ENCODE data around the gene DYRK2. TPM values are rescaled to one million over a fixed set of nuclear protein-coding genes. Genes with fewer than 3 reads are reported as not detected.

The DYRK2 gene
- total and polyA plus RNA-seq, 7 donors, result 17.6 to 32.8 (median 26.0) TPM

DNA sequence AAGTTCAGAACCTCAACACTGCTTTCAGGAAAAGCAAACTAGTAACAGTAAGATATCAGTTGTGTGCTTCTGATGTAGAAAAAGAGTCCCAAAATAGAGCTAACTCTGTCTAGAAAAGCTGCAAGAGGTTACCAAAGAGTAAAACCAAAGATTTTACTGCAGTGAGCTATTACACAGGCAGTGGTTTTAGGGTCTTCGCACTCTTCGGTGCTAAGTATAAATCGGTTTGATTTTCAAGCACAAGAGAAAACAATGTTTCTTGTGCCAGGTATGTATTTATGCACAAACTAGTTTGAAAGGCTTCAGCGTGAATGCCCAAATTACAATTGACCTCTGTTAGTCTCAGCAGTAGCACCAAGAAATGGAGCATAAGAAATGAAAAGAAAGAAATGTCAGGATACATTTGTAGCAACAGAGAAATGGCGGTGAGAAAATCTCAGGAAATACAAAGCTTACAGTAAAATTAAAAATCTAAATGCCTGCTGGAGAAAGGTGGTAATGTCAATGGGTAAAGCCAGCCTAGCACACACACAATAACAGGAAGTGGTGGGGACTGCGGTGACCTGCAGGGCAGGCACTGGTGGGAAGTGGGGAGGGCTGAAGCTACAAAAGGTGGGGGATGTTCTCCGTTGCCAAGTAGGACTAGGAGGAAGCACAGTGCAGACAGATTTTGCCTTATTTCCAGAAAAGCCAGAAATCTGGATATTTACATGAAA is 18.0 kb upstream of the DYRK2 start:
- Histone ChIP-seq H3K9me3 (no peaks in the 10 kb centered on the region), H3K27ac (no peak overlapping the region), H3K36me3 (no peaks in the 10 kb centered on the region), H3K4me1 (no peaks in the 10 kb centered on the region), H3K27me3 (no peaks in the 10 kb centered on the region), H3K4me3 (no peak overlapping the region)
- no peak for DNase-seq
- 41 to 68% methylated on average over 7 of the region's 7 CpGs for WGBS, 2 donors
- TF ChIP-seq POLR2AphosphoS5 (IDR thresholded peaks at IDR 0.05) (no peak), POLR2A (IDR thresholded peaks at IDR 0.05) (no peak), EP300 (IDR thresholded peaks at IDR 0.05) (no peak)
- TF ChIP-seq, protein P1, sequence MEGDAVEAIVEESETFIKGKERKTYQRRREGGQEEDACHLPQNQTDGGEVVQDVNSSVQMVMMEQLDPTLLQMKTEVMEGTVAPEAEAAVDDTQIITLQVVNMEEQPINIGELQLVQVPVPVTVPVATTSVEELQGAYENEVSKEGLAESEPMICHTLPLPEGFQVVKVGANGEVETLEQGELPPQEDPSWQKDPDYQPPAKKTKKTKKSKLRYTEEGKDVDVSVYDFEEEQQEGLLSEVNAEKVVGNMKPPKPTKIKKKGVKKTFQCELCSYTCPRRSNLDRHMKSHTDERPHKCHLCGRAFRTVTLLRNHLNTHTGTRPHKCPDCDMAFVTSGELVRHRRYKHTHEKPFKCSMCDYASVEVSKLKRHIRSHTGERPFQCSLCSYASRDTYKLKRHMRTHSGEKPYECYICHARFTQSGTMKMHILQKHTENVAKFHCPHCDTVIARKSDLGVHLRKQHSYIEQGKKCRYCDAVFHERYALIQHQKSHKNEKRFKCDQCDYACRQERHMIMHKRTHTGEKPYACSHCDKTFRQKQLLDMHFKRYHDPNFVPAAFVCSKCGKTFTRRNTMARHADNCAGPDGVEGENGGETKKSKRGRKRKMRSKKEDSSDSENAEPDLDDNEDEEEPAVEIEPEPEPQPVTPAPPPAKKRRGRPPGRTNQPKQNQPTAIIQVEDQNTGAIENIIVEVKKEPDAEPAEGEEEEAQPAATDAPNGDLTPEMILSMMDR (IDR thresholded peaks at IDR 0.05), result no peak
- intact Hi-C loops (cut with DNase I), result no loop called here

DNA sequence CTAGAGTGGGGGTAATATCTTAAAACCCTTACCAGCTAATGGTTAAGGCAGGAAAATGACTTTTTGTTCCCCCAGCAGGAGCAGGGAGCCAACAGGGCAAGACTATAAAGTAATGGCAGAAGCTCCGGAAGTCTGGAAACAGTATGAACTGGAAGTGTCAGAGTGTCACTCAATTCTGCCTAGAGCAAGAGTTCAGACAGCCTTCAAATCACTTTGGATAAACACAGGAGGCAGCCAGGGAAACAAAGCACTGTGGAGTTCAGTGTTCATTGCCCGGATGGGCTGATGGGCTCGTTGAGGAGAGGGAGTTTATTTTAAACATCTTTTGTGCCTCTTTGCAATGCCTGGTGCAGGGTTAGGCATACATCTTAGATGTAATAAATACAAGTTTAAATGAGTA is 16.5 kb upstream of the DYRK2 start:
- H3K27ac ChIP-seq, result no peak overlapping the region
- H3K36me3 ChIP-seq, result no peaks in the 10 kb centered on the region
- no peak for DNase-seq
- TF ChIP-seq POLR2A (IDR thresholded peaks at IDR 0.05) (no peak), EP300 (IDR thresholded peaks at IDR 0.05) (no peak), POLR2AphosphoS5 (IDR thresholded peaks at IDR 0.05) (no peak)
- TF ChIP-seq, protein P1 (IDR thresholded peaks at IDR 0.05), result no peak
- WGBS, 2 donors, result 74 to 79% methylated on average over 3 of the region's 3 CpGs
- H3K4me3 ChIP-seq, result no peak overlapping the region
- no peaks in the 10 kb centered on the region for H3K4me1 ChIP-seq
- H3K9me3 ChIP-seq, result no peaks in the 10 kb centered on the region
- intact Hi-C loops (cut with DNase I), result no loop called here
- H3K27me3 ChIP-seq, result no peaks in the 10 kb centered on the region

DNA sequence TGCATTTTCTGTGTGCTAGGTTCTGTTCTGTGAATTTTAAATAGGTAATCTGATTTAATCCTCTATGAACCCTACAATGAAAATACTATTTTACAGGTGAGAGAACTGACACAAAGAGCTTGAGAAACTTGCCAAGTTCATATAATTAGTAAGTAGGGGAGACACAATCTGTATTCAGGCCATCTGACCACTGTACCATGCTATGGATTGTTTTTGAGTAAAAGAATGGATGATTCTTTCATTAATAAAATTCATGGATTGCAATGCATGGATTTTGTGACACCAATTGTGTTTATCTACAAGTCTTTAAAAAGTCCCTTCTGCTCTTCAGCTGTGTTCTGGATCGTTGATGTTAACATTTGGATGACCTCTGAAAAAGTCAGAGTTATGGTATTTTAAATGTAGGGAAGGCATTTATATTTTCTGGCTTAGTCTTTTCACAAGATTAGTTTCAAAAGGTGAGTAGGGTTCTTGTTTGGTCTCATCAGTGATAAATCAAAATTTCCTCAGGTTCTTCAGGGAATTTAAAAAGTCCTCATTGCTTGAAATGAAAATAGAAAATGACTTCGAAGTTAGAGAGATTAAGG is 15.4 kb upstream of the DYRK2 start:
- Histone ChIP-seq H3K27me3 (no peaks in the 10 kb centered on the region), H3K36me3 (no peaks in the 10 kb centered on the region), H3K9me3 (no peaks in the 10 kb centered on the region), H3K4me1 (no peaks in the 10 kb centered on the region), H3K27ac (no peak overlapping the region), H3K4me3 (no peak overlapping the region)
- TF ChIP-seq EP300 (IDR thresholded peaks at IDR 0.05) (no peak), POLR2AphosphoS5 (IDR thresholded peaks at IDR 0.05) (no peak), POLR2A (IDR thresholded peaks at IDR 0.05) (no peak)
- TF ChIP-seq, protein P1 (IDR thresholded peaks at IDR 0.05), result no peak
- intact Hi-C loops (cut with DNase I), result no loop called here
- no peak for DNase-seq
- WGBS, 2 donors, result 83 to 85% methylated on average over 2 of the region's 2 CpGs

DNA sequence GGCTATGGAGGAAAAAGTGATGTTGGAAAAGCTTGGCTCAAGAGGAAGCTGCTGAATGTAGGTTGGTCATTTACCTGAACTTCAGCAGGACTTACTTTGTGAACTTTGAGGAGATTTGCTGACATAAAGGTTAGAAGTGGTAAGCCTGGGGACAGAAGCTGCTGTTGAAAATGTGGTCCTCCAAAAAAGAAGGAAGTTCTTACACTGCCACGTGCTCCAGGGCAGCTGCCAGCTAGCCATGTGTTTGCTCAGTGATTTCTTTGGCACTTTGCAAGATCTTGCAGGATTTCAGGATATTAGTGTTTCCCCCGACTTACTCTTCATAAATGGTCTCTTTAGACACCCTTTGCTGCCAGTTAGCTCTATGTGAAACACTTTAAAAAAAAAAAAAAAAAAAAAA is 14.8 kb upstream of the DYRK2 start:
- TF ChIP-seq, protein P1 (IDR thresholded peaks at IDR 0.05), result no peak
- TF ChIP-seq EP300 (IDR thresholded peaks at IDR 0.05), result no peak
- no peak for TF ChIP-seq POLR2AphosphoS5 (IDR thresholded peaks at IDR 0.05)
- TF ChIP-seq POLR2A (IDR thresholded peaks at IDR 0.05), result no peak
- Histone ChIP-seq H3K4me1 (no peaks in the 10 kb centered on the region), H3K27me3 (no peaks in the 10 kb centered on the region), H3K4me3 (no peak overlapping the region), H3K27ac (no peak overlapping the region), H3K9me3 (no peaks in the 10 kb centered on the region), H3K36me3 (no peaks in the 10 kb centered on the region)
- DNase-seq, result no peak
- 20 to 33% methylated on average over 2 of the region's 2 CpGs for WGBS, 2 donors
- intact Hi-C loops (cut with DNase I), result no loop called here
